BLaER1 (cell line): ENCODE measurements around the gene ANKRD55.
A peak's percentile ranks its signal among the peaks of the same experiment; 100 is the strongest.
"Not testable (repeated sequence)": the region's sequence is repeated elsewhere in the genome, so short reads cannot be mapped to it uniquely, and the experiment has no call there.

Source experiments
- H3K27ac ChIP-seq: shearing (Covaris generic); formaldehyde crosslinking; 2 replicates; pipeline ENCODE4 v1.8.1; 2022
- H3K27me3 ChIP-seq: shearing (Covaris generic); formaldehyde crosslinking; 2 replicates; pipeline ENCODE4 v1.8.1; 2022
- H3K36me3 ChIP-seq: shearing (Covaris generic); formaldehyde crosslinking; 2 replicates; pipeline ENCODE4 v1.8.1; 2022
- H3K4me1 ChIP-seq: shearing (Covaris generic); formaldehyde crosslinking; 2 replicates; pipeline ENCODE4 v1.8.1; 2022
- H3K4me2 ChIP-seq: shearing (Covaris generic); formaldehyde crosslinking; 2 replicates; pipeline ENCODE4 v1.8.1; 2022
- H3K4me3 ChIP-seq: shearing (Covaris generic); formaldehyde crosslinking; 2 replicates; pipeline ENCODE4 v1.8.1; 2022
- H3K9ac ChIP-seq: shearing (Covaris generic); formaldehyde crosslinking; 2 replicates; pipeline ENCODE4 v1.8.1; 2022
- H3K9me3 ChIP-seq: shearing (Covaris generic); formaldehyde crosslinking; 2 replicates; pipeline ENCODE4 v1.8.1; 2022
- H4K20me1 ChIP-seq: shearing (Covaris generic); formaldehyde crosslinking; 2 replicates; pipeline ENCODE4 v1.8.1; 2022
- Cebpa-rat ChIP-seq: shearing (Covaris generic); IDR thresholded peaks from 2 replicates; pipeline ENCODE4 v1.8.1; 2022

ANKRD55 gene

GRCh38 chr5:56161927-56162326 is 71.2 kb downstream of the ANKRD55 start:
- peak overlapping the region; percentile 39; the same call in 1 of the 2 replicates for H3K27ac ChIP-seq
- H3K36me3 ChIP-seq = no peaks in the 10 kb centered on the region
- H3K4me2 ChIP-seq = peak overlapping the region; percentile 45
- H3K9me3 ChIP-seq = no peaks in the 10 kb centered on the region
- H3K4me3 ChIP-seq = no peak overlapping the region
- no peaks in the 10 kb centered on the region for H3K27me3 ChIP-seq
- peaks cover 66% of the 10 kb centered on the region for H3K4me1 ChIP-seq
- H4K20me1 ChIP-seq = no peaks in the 10 kb centered on the region
- TF ChIP-seq Cebpa-rat = no peak
- H3K9ac ChIP-seq = no peak overlapping the region

DNA sequence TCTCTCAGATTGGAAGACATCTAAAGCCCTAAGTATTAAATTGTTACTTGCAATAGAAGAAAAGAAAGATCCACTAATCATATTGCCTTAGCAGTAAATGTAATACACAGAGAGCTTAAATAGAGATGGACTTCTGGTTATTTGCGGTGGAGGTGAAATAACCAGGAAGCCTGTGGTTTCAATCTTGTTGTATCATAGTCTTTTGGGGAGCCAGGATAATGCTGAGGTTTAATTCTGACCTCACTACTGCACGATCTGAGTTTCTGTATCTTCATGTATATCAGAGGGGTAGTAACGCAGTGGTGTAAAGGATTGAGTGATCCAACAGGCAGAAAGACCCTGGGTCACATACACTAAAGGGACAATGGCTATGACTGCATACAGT is 71.7 kb downstream of the ANKRD55 start:
- peak overlapping the region; percentile 45 for H3K4me2 ChIP-seq
- TF ChIP-seq Cebpa-rat = no peak
- H3K4me1 ChIP-seq = peaks cover 71% of the 10 kb centered on the region
- no peaks in the 10 kb centered on the region for H4K20me1 ChIP-seq
- no peak overlapping the region for H3K4me3 ChIP-seq
- H3K27me3 ChIP-seq = no peaks in the 10 kb centered on the region
- H3K36me3 ChIP-seq = no peaks in the 10 kb centered on the region
- H3K9ac ChIP-seq = no peak overlapping the region
- no peak overlapping the region; the same call in 1 of the 2 replicates for H3K27ac ChIP-seq
- no peaks in the 10 kb centered on the region for H3K9me3 ChIP-seq

GRCh38 chr5:56160723-56161438 is 72.2 kb downstream of the ANKRD55 start:
- Histone ChIP-seq H3K4me1 (peaks cover 71% of the 10 kb centered on the region), H3K4me2 (peak overlapping the region; percentile 45; the same call in 1 of the 2 replicates), H3K27ac (no peak overlapping the region; the same call in 1 of the 2 replicates), H3K9ac (no peak overlapping the region), H3K27me3 (no peaks in the 10 kb centered on the region), H3K4me3 (no peak overlapping the region), H3K36me3 (no peaks in the 10 kb centered on the region), H4K20me1 (no peaks in the 10 kb centered on the region), H3K9me3 (no peaks in the 10 kb centered on the region)
- no peak for TF ChIP-seq Cebpa-rat

DNA sequence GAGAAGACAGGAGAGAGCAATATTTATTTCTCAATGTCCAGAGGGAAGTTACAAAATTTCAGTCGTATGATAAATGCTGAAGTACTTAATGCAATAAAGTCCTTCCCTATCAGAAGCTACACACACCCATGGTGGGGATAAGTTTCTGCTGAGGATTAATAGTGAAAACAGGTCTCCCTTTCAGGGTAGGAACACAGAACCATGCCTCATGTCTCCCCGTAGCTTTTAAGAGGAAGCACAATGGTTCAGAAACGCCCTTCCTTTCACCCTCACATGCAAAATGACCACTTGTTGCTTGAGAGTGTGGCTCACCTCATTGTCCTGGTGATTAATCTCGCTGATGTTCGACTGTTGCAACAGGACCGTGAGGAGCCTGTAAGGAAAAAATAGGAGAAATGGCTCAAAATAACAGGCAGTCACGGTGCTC is 73.6 kb downstream of the ANKRD55 start:
- no peaks in the 10 kb centered on the region for H3K27me3 ChIP-seq
- H3K4me2 ChIP-seq = no peak overlapping the region
- no peak for TF ChIP-seq Cebpa-rat
- H3K9ac ChIP-seq = no peak overlapping the region
- H4K20me1 ChIP-seq = no peaks in the 10 kb centered on the region
- no peak overlapping the region for H3K4me3 ChIP-seq
- H3K4me1 ChIP-seq = peaks cover 74% of the 10 kb centered on the region
- H3K36me3 ChIP-seq = no peaks in the 10 kb centered on the region
- no peak overlapping the region for H3K27ac ChIP-seq
- no peaks in the 10 kb centered on the region for H3K9me3 ChIP-seq

GRCh38 chr5:56158331-56158960 is 74.7 kb downstream of the ANKRD55 start:
- H3K27me3 ChIP-seq = no peaks in the 10 kb centered on the region
- no peak overlapping the region for H3K9ac ChIP-seq
- no peak overlapping the region for H3K4me2 ChIP-seq
- no peaks in the 10 kb centered on the region for H3K36me3 ChIP-seq
- no peaks in the 10 kb centered on the region for H3K9me3 ChIP-seq
- peaks cover 75% of the 10 kb centered on the region for H3K4me1 ChIP-seq
- no peak for TF ChIP-seq Cebpa-rat
- H3K4me3 ChIP-seq = no peak overlapping the region
- no peaks in the 10 kb centered on the region for H4K20me1 ChIP-seq
- H3K27ac ChIP-seq = no peak overlapping the region

- Histone ChIP-seq H3K27ac (0 out of 2 replicates have a peak overlapping the region, but pooled peaks have one; percentile 79), H3K4me1 (peaks cover 86% of the 10 kb centered on the region), H3K4me2 (peak overlapping the region; percentile 66)
- H3K9ac ChIP-seq, H3K9me3 ChIP-seq, H3K27me3 ChIP-seq, H3K36me3 ChIP-seq, H3K4me3 ChIP-seq, H4K20me1 ChIP-seq: not testable (repeated sequence)
Observed at GRCh38 chr5:56157191-56157621, 75.9 kb downstream of the ANKRD55 start.

DNA sequence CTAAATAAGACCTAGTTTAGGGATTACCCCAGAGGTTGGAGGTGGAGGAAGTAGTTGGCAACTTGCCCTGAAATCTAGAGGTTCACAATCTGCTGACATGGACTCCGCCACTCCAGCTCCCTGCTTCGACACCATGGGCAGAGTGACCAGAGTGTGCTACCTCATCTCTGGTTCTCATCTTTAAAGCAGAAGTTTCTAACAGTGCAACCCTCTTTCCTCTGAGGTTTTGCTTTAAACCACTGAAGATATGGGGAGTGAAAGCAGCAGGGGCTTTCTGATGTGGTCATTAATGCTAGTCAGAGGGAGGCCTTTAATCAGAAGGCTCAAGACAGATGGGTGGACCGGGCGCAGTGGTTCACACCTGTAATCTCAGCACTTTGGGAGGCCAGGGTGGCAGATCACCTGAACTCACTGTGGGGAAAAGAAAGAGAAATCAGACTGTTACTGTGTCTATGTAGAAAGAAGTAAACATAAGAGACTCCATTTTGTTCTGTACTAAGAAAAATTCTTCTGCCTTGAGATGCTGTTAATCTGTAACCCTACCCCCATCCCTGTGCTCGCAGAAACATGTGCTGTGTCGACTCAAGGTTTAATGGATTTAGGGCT is 76.4 kb downstream of the ANKRD55 start:
- H3K36me3 ChIP-seq, H3K27me3 ChIP-seq, H4K20me1 ChIP-seq, H3K9me3 ChIP-seq, H3K4me3 ChIP-seq, H3K9ac ChIP-seq: not testable (repeated sequence)
- H3K4me2 ChIP-seq = peak overlapping the region; percentile 66
- peak overlapping the region; percentile 79; the same call in 1 of the 2 replicates for H3K27ac ChIP-seq
- H3K4me1 ChIP-seq = peaks cover 86% of the 10 kb centered on the region

DNA sequence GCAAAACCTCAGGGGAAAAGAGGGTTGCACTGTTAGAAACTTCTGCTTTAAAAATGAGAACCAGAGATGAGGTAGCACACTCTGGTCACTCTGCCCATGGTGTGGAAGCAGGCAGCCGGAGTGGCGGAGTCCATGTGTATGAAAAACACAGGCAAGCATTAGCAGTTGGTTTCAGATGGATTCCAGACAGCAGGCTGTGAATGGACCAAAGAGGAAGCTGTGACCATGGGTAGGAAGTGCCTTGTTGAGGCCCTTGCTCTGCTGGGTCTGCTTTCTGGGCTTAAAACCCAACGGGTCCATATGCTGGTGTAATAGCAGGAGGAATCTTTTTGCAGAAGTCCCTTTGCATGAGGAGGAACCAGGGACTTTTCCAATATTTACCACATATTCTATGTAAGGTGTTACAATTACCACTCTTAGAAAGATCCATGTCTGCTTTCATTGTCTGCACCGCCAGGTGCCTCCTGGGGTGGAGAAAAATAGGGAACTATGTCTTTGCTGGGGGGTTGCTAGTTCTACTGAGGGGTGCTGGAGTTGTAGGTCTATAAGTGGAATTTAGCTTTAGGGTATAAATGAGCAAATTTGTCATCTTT is 77.0 kb downstream of the ANKRD55 start:
- H3K4me2 ChIP-seq = peak overlapping the region; percentile 66
- no peaks in the 10 kb centered on the region for H4K20me1 ChIP-seq
- no peaks in the 10 kb centered on the region for H3K36me3 ChIP-seq
- TF ChIP-seq Cebpa-rat = no peak
- no peak overlapping the region for H3K9ac ChIP-seq
- peaks cover 86% of the 10 kb centered on the region for H3K4me1 ChIP-seq
- no peaks in the 10 kb centered on the region for H3K9me3 ChIP-seq
- H3K4me3 ChIP-seq = no peak overlapping the region
- no peaks in the 10 kb centered on the region for H3K27me3 ChIP-seq
- peak overlapping the region; percentile 79 for H3K27ac ChIP-seq

- TF ChIP-seq Cebpa-rat = no peak
- no peaks in the 10 kb centered on the region for H4K20me1 ChIP-seq
- no peaks in the 10 kb centered on the region for H3K27me3 ChIP-seq
- H3K4me1 ChIP-seq = peaks cover 86% of the 10 kb centered on the region
- H3K9me3 ChIP-seq = no peaks in the 10 kb centered on the region
- H3K4me3 ChIP-seq = no peak overlapping the region
- H3K36me3 ChIP-seq = no peaks in the 10 kb centered on the region
- peak overlapping the region; percentile 79 for H3K27ac ChIP-seq
- H3K4me2 ChIP-seq = peak overlapping the region; percentile 66
- no peak overlapping the region for H3K9ac ChIP-seq
Observed at GRCh38 chr5:56154732-56155484, 78.2 kb downstream of the ANKRD55 start.
